ENCODE measurements around the gene KRTAP2-2.
"Not testable (repeated sequence)": the region's sequence is repeated elsewhere in the genome, so short reads cannot be mapped to it uniquely, and the experiment has no call there.

DNA sequence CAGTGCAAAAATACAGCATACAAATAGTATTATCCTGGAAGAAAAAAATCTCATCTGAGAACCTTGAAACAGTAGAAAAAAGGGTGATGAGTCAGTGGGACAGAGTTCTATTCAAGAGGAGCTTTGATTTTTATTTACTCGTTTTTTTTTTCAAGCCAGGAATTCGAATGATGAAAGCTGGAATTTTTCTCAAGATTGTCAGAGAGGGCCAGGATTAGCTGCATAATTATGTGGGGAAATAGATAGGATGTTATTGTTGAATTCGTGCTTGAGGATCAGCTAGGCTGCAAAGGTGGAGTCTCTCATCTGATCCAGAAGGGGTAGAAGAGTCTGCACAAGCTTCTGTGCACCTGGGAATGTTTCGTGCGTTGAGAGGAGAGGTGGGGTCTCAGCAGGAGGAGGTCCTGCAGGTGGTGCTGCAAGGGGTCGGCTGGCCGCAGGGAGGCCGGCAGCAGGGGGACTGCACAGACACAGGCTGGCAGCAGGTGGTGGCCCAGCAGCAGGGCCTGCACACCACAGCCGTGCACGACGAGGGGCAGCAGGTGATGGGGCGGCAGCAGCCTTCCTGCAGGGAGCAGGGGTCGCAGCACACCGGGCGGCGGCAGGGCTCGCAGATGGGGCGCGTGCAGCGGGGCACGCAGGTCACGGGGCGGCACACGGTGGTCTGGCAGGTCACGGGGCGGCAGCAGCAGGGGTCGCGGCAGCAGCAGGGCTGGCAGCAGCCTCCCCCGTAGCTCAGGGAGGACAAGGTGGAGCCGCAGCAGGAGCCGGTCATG, 4.4 kb upstream of the KRTAP2-2 start:
- TF ChIP-seq, protein P1, sequence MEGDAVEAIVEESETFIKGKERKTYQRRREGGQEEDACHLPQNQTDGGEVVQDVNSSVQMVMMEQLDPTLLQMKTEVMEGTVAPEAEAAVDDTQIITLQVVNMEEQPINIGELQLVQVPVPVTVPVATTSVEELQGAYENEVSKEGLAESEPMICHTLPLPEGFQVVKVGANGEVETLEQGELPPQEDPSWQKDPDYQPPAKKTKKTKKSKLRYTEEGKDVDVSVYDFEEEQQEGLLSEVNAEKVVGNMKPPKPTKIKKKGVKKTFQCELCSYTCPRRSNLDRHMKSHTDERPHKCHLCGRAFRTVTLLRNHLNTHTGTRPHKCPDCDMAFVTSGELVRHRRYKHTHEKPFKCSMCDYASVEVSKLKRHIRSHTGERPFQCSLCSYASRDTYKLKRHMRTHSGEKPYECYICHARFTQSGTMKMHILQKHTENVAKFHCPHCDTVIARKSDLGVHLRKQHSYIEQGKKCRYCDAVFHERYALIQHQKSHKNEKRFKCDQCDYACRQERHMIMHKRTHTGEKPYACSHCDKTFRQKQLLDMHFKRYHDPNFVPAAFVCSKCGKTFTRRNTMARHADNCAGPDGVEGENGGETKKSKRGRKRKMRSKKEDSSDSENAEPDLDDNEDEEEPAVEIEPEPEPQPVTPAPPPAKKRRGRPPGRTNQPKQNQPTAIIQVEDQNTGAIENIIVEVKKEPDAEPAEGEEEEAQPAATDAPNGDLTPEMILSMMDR (IDR thresholded peaks at IDR 0.05; ENCODE audit: extremely low read depth in 1 of 2, insufficient read depth in 1 of 2, low read depth in 1 of 2, low read length in 2 of 2), result not testable (repeated sequence)
- TF ChIP-seq, protein P2, sequence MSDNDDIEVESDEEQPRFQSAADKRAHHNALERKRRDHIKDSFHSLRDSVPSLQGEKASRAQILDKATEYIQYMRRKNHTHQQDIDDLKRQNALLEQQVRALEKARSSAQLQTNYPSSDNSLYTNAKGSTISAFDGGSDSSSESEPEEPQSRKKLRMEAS (IDR thresholded peaks at IDR 0.05; ENCODE audit: insufficient read depth, insufficient read length), result not testable (repeated sequence)
- TF ChIP-seq POLR2A (IDR thresholded peaks at IDR 0.05; ENCODE audit: low read depth, low read length); EZH2 (IDR thresholded peaks at IDR 0.05; ENCODE audit: borderline replicate concordance, low read depth, low read length, severe bottlenecking); MYC (IDR thresholded peaks at IDR 0.05; ENCODE audit: low read depth, low read length): not testable (repeated sequence)
